ENCODE data around the gene TIMM29. TPM values are rescaled to one million over a fixed set of nuclear protein-coding genes. Genes with fewer than 3 reads are reported as not detected.

The TIMM29 gene
- total RNA-seq, 1 donor from 2014 or later, result 18.3 TPM

DNA sequence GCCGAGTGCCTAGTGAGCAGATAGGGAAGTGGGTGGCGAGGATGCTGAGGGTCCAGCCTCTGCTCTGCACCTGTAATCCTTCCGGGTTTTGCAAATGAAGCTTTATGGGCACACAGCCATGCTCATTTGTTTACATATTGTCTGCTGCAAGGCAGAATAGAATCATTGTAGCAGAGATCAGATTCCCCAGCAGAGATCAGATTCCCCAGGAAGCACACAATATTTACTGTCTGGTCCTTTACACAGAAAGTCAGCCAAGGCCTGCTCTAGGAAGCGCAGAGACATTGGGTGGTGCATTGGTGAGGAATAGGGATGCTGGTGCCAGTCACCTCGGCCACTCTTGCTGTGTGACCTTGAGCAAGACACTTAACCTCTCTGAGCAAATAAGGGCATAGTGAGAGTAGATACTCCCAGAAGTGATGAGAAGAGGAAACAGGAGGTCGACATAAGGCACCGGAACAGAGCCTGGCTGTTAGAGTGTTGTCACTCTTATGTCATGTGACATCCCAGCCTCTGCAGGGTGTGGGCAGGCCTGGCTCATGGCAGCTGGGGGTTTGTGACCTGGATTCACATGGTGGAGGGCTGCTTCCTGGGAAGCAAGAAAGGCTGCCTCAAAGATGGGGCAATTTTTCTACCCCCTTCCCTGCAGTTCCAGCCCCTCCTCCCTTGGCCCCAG lies 31.6 kb upstream of the TIMM29 start:
- Mint-ChIP-seq H3K4me1 (ENCODE audit: unreplicated experiment) (no peaks in the 10 kb centered on the region), H3K4me3 (ENCODE audit: unreplicated experiment) (no peak overlapping the region), H3K36me3 (ENCODE audit: low read depth, unreplicated experiment) (no peaks in the 10 kb centered on the region), H3K27me3 (ENCODE audit: unreplicated experiment) (peaks cover 7% of the 10 kb centered on the region), H3K27ac (ENCODE audit: unreplicated experiment) (no peak overlapping the region), H3K9me3 (ENCODE audit: unreplicated experiment) (no peaks in the 10 kb centered on the region)
- DNase-seq (ENCODE audit: low spot score), result no peak
- TF ChIP-seq, protein P1, sequence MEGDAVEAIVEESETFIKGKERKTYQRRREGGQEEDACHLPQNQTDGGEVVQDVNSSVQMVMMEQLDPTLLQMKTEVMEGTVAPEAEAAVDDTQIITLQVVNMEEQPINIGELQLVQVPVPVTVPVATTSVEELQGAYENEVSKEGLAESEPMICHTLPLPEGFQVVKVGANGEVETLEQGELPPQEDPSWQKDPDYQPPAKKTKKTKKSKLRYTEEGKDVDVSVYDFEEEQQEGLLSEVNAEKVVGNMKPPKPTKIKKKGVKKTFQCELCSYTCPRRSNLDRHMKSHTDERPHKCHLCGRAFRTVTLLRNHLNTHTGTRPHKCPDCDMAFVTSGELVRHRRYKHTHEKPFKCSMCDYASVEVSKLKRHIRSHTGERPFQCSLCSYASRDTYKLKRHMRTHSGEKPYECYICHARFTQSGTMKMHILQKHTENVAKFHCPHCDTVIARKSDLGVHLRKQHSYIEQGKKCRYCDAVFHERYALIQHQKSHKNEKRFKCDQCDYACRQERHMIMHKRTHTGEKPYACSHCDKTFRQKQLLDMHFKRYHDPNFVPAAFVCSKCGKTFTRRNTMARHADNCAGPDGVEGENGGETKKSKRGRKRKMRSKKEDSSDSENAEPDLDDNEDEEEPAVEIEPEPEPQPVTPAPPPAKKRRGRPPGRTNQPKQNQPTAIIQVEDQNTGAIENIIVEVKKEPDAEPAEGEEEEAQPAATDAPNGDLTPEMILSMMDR (IDR thresholded peaks at IDR 0.05; ENCODE audit: unreplicated experiment), result no peak

DNA sequence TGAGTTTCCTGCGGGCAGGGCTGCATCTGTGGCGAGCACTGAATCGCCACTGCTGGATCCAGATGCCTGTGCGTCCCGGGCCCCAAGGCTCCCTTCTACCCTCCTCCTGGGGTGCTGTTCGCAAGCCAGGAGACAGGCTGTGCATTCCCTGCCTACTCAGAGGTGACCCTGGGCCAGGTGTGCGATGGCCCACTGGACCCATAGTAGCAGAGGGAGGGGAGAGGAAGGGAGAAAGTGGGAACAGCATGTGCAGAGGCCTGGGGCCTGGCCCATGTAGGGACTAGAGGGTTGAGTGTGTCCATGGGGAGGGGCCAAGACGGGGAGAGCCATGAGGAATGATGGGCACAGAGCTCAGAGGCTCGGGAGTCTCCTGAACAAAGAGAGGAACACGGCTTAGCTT lies 30.0 kb upstream of the TIMM29 start:
- Mint-ChIP-seq H3K4me3 (ENCODE audit: unreplicated experiment) (no peak overlapping the region), H3K27ac (ENCODE audit: unreplicated experiment) (no peak overlapping the region)
- TF ChIP-seq, protein P1 (IDR thresholded peaks at IDR 0.05; ENCODE audit: unreplicated experiment), result no peak

DNA sequence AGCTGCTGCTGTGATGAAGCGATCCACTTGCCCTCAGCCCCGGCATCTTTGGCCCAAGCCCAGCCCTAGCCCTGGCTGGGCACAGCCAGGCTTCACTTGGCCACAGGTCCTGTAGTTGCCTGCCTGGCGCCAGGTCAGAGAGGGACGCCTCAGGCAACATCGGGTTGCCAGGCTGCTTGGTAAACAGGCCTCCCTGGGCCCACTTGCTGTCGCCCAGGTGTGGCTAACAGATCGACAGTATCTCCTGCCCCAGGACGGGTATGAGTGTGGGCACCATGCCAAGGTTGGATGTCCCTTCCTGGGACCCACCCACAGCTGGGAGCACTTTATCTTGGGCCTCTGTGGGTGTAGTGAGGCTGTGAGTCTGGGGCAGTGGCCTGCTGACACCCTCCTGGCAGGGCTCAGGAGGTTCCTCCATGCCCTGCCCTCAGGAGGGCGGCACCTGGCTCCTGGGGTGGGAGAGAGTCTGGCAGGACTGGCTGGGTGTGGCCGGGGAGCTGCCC lies 29.4 kb upstream of the TIMM29 start:
- Mint-ChIP-seq H3K9me3 (ENCODE audit: unreplicated experiment) (no peaks in the 10 kb centered on the region), H3K27me3 (ENCODE audit: unreplicated experiment) (peaks cover 6% of the 10 kb centered on the region), H3K4me3 (ENCODE audit: unreplicated experiment) (no peak overlapping the region), H3K4me1 (ENCODE audit: unreplicated experiment) (no peaks in the 10 kb centered on the region), H3K27ac (ENCODE audit: unreplicated experiment) (no peak overlapping the region), H3K36me3 (ENCODE audit: low read depth, unreplicated experiment) (peaks cover 5% of the 10 kb centered on the region)
- no peak for DNase-seq (ENCODE audit: low spot score)
- TF ChIP-seq, protein P1 (IDR thresholded peaks at IDR 0.05; ENCODE audit: unreplicated experiment), result no peak

More for the DNA sequence above, 30.0 kb upstream of the TIMM29 start:
- peaks cover 7% of the 10 kb centered on the region for H3K27me3 Mint-ChIP-seq (ENCODE audit: unreplicated experiment)
- H3K36me3 Mint-ChIP-seq (ENCODE audit: low read depth, unreplicated experiment), result peaks cover 5% of the 10 kb centered on the region
- no peaks in the 10 kb centered on the region for H3K4me1 Mint-ChIP-seq (ENCODE audit: unreplicated experiment)
- no peak for DNase-seq (ENCODE audit: low spot score)
- H3K9me3 Mint-ChIP-seq (ENCODE audit: unreplicated experiment), result no peaks in the 10 kb centered on the region

DNA sequence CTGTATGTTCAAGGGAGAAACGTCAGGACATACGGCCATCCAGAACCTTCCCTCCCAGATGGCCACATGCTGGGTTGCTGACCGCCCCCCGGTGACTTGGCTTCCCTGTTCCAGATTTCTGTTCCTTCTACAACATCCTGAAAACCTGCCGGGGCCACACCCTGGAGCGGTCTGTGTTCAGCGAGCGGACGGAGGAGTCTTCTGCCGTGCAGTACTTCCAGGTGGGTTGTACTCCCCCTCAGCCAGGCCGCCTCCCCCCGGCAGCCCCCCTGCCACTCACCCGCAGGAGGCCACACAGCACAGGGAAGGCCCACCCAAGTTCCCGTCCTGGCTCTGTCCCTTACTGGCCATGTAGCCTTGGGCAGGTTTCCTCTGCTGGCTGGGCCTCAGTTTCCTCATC lies 20.7 kb upstream of the TIMM29 start:
- TF ChIP-seq, protein P1 (IDR thresholded peaks at IDR 0.05; ENCODE audit: unreplicated experiment), result no peak
- Mint-ChIP-seq H3K27me3 (ENCODE audit: unreplicated experiment) (peaks cover 5% of the 10 kb centered on the region), H3K4me3 (ENCODE audit: unreplicated experiment) (no peak overlapping the region), H3K36me3 (ENCODE audit: low read depth, unreplicated experiment) (peaks cover 18% of the 10 kb centered on the region), H3K4me1 (ENCODE audit: unreplicated experiment) (no peaks in the 10 kb centered on the region), H3K9me3 (ENCODE audit: unreplicated experiment) (no peaks in the 10 kb centered on the region), H3K27ac (ENCODE audit: unreplicated experiment) (no peak overlapping the region)
- DNase-seq (ENCODE audit: low spot score), result no peak

DNA sequence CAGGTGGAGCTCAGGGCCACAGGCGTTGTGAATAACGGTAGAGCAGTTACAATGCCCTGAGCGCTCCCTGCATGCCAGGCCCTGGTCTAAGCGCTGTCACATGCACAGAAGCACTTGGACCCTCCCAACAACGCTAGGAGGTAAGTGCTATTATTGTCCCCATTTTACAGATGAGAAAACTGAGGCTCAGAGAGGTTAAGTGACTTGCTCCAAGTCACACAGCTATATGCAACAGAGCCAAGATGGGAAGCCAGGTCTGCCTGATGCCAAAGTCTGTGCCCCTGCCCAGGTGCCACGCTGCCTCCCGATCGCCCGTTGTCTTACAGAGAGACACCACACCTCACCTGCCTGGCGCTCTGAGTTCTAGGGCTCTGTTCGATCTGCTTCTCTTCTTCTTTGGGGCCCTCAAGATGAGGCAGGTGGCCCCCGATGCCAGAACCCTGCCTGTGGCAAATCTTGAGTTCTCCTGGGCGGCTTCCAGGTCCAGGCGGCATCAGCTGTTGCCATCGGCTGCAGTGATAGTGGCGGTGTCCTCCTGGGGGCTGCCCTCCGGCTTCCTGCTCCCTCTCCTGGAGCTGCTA lies 20.1 kb upstream of the TIMM29 start:
- Mint-ChIP-seq H3K36me3 (ENCODE audit: low read depth, unreplicated experiment) (peaks cover 14% of the 10 kb centered on the region), H3K4me1 (ENCODE audit: unreplicated experiment) (no peaks in the 10 kb centered on the region), H3K9me3 (ENCODE audit: unreplicated experiment) (no peaks in the 10 kb centered on the region), H3K27ac (ENCODE audit: unreplicated experiment) (no peak overlapping the region), H3K4me3 (ENCODE audit: unreplicated experiment) (no peak overlapping the region), H3K27me3 (ENCODE audit: unreplicated experiment) (peaks cover 6% of the 10 kb centered on the region)
- no peak for DNase-seq (ENCODE audit: low spot score)
- TF ChIP-seq, protein P1 (IDR thresholded peaks at IDR 0.05; ENCODE audit: unreplicated experiment), result no peak
